PC-3 (cell line): Measurements from ENCODE around the gene NPS.

ENCODE experiments used
- CTCF ChIP-seq: fragments of 300-600 bp; sonication (generic); conservative IDR thresholded peaks from 2 replicates; pipeline ENCODE4 v1.5.1; 2017; ENCODE audit warnings: antibody characterized with exemption, low read depth, mild to moderate bottlenecking, low read length
- EZH2phosphoT487 ChIP-seq: fragments of 300-600 bp; sonication (generic); IDR thresholded peaks from 2 replicates; pipeline ENCODE4 v1.6.1; 2018; ENCODE audit warnings: mild to moderate bottlenecking, antibody characterized with exemption, low read length, borderline replicate concordance

- TF ChIP-seq CTCF (no peak), EZH2phosphoT487 (no peak)
Measured at GRCh38 chr10:127561647-127562046, 12.5 kb downstream of the NPS start.
